Aorta (tissue), 5 donors: Measurements from ENCODE around the gene WWOX. TPM values are rescaled to one million over a fixed set of nuclear protein-coding genes. Genes with fewer than 3 reads are reported as not detected.

Experiments
- ATAC-seq: fragments of 200-7000 bp; cut with Tn5 transposase; one replicate; pipeline ENCODE4 v1.9.1; 2022; ENCODE audit warnings: moderate library complexity; ENCODE audit not compliant: low FRiP score
- DNase-seq, 2 donors: peaks; one replicate each; pipeline ENCODE4 v3.0.0-alpha.2; 2020
- H3K27ac ChIP-seq, 2 donors: one replicate each; pipeline ENCODE4 v1.5.1; 2013; ENCODE audit warnings: low read length in 2 of 2, mild to moderate bottlenecking in 2 of 2, moderate library complexity in 2 of 2, control low read depth in 1 of 2, inconsistent platforms in 1 of 2, low read depth in 1 of 2
- H3K27me3 ChIP-seq, 2 donors: one replicate each; pipeline ENCODE4 v1.6.1; 2013; ENCODE audit warnings: control low read depth in 1 of 2, low read length in 1 of 2, mild to moderate bottlenecking in 1 of 2, moderate library complexity in 1 of 2; ENCODE audit not compliant: insufficient read depth in 2 of 2, control insufficient read depth in 1 of 2
- H3K36me3 ChIP-seq, 2 donors: one replicate each; pipeline ENCODE4 v1.6.1; 2013; ENCODE audit warnings: control low read depth in 1 of 2, low read length in 1 of 2, mild to moderate bottlenecking in 1 of 2; ENCODE audit not compliant: insufficient read depth in 2 of 2, control insufficient read depth in 1 of 2
- H3K4me1 ChIP-seq, 2 donors: one replicate each; pipeline ENCODE4 v1.6.1; 2013; ENCODE audit warnings: low read length in 2 of 2, control low read depth in 1 of 2, mild to moderate bottlenecking in 1 of 2, moderate library complexity in 1 of 2; ENCODE audit not compliant: insufficient read depth in 2 of 2, control insufficient read depth in 1 of 2
- H3K4me3 ChIP-seq, 2 donors: one replicate each; pipeline ENCODE4 v1.5.1; 2013; ENCODE audit warnings: low read length in 2 of 2, control low read depth in 1 of 2, mild to moderate bottlenecking in 1 of 2
- H3K9me3 ChIP-seq: one replicate; pipeline ENCODE4 v1.6.1; 2013; ENCODE audit warnings: mild to moderate bottlenecking, low read length; ENCODE audit not compliant: control insufficient read depth
- WGBS, 2 donors: extraction: QIAGEN DNeasy Blood & Tissue Kit; methylation state at CpG; one replicate each; pipeline ENCODE4 v1.1.7; 2013; 5-methylcytosine and 5-hydroxymethylcytosine counted together
- intact Hi-C, 2 donors: fragments of 100-400 bp; cut with DNase I; formaldehyde crosslinking; loops; one replicate each; pipeline versions ENCODE4 v1.14.2 to v1.15.0; 2022
- polyA plus RNA-seq, 2 donors: library from polyadenylated mRNA; stranded (reverse); fragments of 200-250 nt; gene quantifications; one replicate each; pipeline ENCODE4 v1.2.3, GENCODE V29; 2013
- total RNA-seq, 2 donors: library from RNA; stranded (reverse); fragmentation: NEBNext Ultra II Directional; extraction: Animal tissue kit (Norgen Biotek cat#: 25700); gene quantifications; one replicate each; pipeline ENCODE4 v1.2.1, GENCODE V29; 2021
- donor health status: healthy with polysubstance abuse.
- donor health status: Bipolar disorder and iron deficiency.
- donor health status: DM: no; HTN: no; CAD: no.
- donor health status: DM: no; HTN: no; CAD: no.
- donor health status: DM: yes; HTN: yes; CAD: no.

WWOX gene
- total and polyA plus RNA-seq, 4 donors = 11.2 to 30.9 (median 14.6) TPM

- WGBS, 2 donors = 90 to 91% methylated on average over 4 of the region's 4 CpGs
- no peaks in the 10 kb centered on the region for H3K27me3 ChIP-seq
- no peak for DNase-seq
- H3K9me3 ChIP-seq = peaks cover 2% of the 10 kb centered on the region
- ATAC-seq = no peak
- no peak overlapping the region for H3K4me3 ChIP-seq
- intact Hi-C loops = no loop called here
- no peak overlapping the region for H3K27ac ChIP-seq
- no peaks in the 10 kb centered on the region for H3K36me3 ChIP-seq
- H3K4me1 ChIP-seq = peaks cover 0 to 5% of the 10 kb centered on the region in 2 donors
Observed at GRCh38 chr16:78396673-78397072, 297.2 kb downstream of the WWOX start.

DNA sequence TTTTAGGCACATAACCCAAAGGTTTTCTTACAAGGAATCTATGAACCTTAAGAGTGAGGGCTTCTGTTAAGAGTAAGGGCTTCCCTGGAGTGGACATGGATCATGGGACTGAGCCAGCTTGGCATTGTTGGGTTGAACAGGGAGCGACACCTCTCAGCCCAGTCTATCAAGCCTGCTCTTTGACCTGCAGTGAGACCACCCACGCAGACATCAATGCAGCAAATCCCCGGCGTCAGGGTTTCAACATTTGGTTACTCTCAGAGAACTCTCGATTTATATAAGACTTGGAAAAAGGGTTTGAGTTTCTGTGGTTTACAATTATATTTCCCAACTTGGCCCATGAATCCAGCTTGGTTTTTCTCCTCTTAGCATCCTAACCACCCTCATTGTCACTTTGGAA lies 299.9 kb downstream of the WWOX start:
- Histone ChIP-seq H3K9me3 (peaks cover 2% of the 10 kb centered on the region), H3K27me3 (no peaks in the 10 kb centered on the region), H3K36me3 (no peaks in the 10 kb centered on the region), H3K4me3 (no peak overlapping the region), H3K27ac (no peak overlapping the region), H3K4me1 (no peaks in the 10 kb centered on the region)
- intact Hi-C loops = no loop called here
- DNase-seq (no peak), ATAC-seq (no peak)
- WGBS, 2 donors = 66 to 74% methylated on average over 5 of the region's 5 CpGs

DNA sequence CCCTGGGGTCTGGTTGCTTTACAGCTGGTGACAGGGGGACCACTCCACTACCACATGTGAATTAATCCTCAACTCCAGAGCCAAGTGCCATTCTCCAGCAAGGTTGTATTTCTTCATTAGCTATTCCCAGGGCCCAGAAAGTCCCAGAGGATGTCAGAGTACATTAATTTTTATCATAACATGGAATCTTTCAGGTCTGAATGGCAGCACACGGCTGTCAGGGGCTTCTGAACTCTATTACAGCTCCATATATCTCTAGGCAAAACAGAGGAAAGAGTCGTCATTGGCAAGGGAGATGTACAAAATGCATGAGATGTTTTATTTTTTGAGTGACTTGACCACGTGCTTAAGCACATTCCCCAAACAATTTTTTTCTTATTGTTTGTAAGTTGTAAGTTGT lies 303.4 kb downstream of the WWOX start:
- DNase-seq = no peak
- no peak overlapping the region for H3K27ac ChIP-seq
- H3K27me3 ChIP-seq = no peaks in the 10 kb centered on the region
- no peak for ATAC-seq
- no peak overlapping the region for H3K4me3 ChIP-seq
- intact Hi-C loops = no loop called here
- WGBS, 2 donors = 44 to 57% methylated on average over 3 of the region's 3 CpGs
- H3K36me3 ChIP-seq = no peaks in the 10 kb centered on the region
- peaks cover 2% of the 10 kb centered on the region for H3K9me3 ChIP-seq
- no peaks in the 10 kb centered on the region for H3K4me1 ChIP-seq

DNA sequence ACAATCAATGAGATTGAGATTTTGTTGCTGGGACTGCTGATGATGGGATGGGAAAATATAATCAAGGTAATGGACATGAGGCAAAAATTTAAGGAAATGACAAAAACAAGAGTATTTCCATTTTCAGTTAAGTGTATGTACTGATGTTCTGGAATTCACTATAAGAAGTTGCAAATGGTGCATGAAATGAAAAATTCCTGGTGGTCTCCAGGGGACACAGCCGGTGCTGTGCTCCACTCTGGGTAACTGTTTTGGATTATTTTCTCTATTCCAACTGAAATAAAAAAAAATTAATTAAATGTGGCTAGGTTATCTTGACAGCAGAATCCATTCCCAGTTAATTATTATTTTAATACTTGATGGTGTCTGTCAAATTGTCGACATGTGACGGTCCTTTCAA lies 305.6 kb downstream of the WWOX start:
- no peak overlapping the region for H3K27ac ChIP-seq
- no peak overlapping the region for H3K4me3 ChIP-seq
- intact Hi-C loops = no loop called here
- WGBS, 2 donors = 80% methylated on average over 3 of the region's 3 CpGs
- H3K27me3 ChIP-seq = no peaks in the 10 kb centered on the region
- H3K4me1 ChIP-seq = no peaks in the 10 kb centered on the region
- DNase-seq (no peak), ATAC-seq (no peak)
- no peaks in the 10 kb centered on the region for H3K36me3 ChIP-seq
- no peaks in the 10 kb centered on the region for H3K9me3 ChIP-seq

GRCh38 chr16:78405833-78406232 lies 306.4 kb downstream of the WWOX start:
- intact Hi-C loops = no loop called here
- Histone ChIP-seq H3K4me1 (no peaks in the 10 kb centered on the region), H3K9me3 (no peaks in the 10 kb centered on the region), H3K27ac (no peak overlapping the region), H3K36me3 (no peaks in the 10 kb centered on the region), H3K4me3 (no peak overlapping the region), H3K27me3 (no peaks in the 10 kb centered on the region)
- WGBS, 2 donors = 92 to 94% methylated on average over 7 of the region's 7 CpGs
- ATAC-seq (no peak), DNase-seq (no peak)

GRCh38 chr16:78407191-78407590 lies 307.7 kb downstream of the WWOX start:
- DNase-seq (no peak), ATAC-seq (no peak)
- H3K4me3 ChIP-seq = no peak overlapping the region
- no peaks in the 10 kb centered on the region for H3K27me3 ChIP-seq
- no peaks in the 10 kb centered on the region for H3K9me3 ChIP-seq
- H3K27ac ChIP-seq = no peak overlapping the region
- intact Hi-C loops = no loop called here
- H3K36me3 ChIP-seq = no peaks in the 10 kb centered on the region
- no peaks in the 10 kb centered on the region for H3K4me1 ChIP-seq

DNA sequence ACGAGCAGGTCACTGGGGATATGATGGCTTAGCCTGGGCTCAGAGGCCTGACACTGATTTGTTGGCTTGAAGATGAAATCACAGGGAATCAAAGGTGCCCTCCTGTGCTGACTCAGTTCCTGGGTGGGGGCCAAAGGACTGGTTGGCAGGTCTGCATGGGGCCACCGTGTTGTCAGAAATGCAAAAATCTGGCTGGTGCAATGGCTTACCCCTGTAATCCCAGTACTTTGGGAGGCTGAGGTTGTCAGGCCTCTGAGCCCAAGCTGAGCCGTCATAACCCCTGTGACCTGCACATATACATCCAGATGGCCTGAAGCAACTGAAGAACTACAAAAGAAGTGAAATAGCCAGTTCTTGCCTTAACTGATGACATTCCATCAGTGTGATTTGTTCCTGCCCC lies 314.2 kb downstream of the WWOX start:
- no peak for DNase-seq
- Histone ChIP-seq H3K27me3 (no peaks in the 10 kb centered on the region), H3K36me3 (no peaks in the 10 kb centered on the region), H3K4me1 (no peaks in the 10 kb centered on the region), H3K27ac (no peak overlapping the region), H3K4me3 (no peak overlapping the region), H3K9me3 (no peaks in the 10 kb centered on the region)
- no peak for ATAC-seq
- intact Hi-C loops = no loop called here
- 89 to 95% methylated on average over 3 of the region's 3 CpGs for WGBS, 2 donors

- ATAC-seq = no peak
- WGBS, 2 donors = 97 to 98% methylated on average over 5 of the region's 5 CpGs
- Histone ChIP-seq H3K36me3 (no peaks in the 10 kb centered on the region), H3K4me1 (no peaks in the 10 kb centered on the region), H3K9me3 (no peaks in the 10 kb centered on the region), H3K4me3 (no peak overlapping the region), H3K27me3 (no peaks in the 10 kb centered on the region), H3K27ac (no peak overlapping the region)
- intact Hi-C loops = no loop called here
- no peak for DNase-seq
Observed at GRCh38 chr16:78415013-78415412, 315.6 kb downstream of the WWOX start.

- no peaks in the 10 kb centered on the region for H3K36me3 ChIP-seq
- H3K27ac ChIP-seq = no peak overlapping the region
- no peak overlapping the region for H3K4me3 ChIP-seq
- ATAC-seq (no peak), DNase-seq (no peak)
- H3K4me1 ChIP-seq = no peaks in the 10 kb centered on the region
- WGBS, 2 donors = 93 to 98% methylated on average over 1 of the region's 1 CpG
- no peaks in the 10 kb centered on the region for H3K27me3 ChIP-seq
- H3K9me3 ChIP-seq = no peaks in the 10 kb centered on the region
- intact Hi-C loops = no loop called here
Observed at GRCh38 chr16:78415669-78416068, 316.2 kb downstream of the WWOX start.
